Fibroblast of skin of abdomen (primary cell): ENCODE measurements around the gene SLC9A3.
"Not testable (repeated sequence)": the region's sequence is repeated elsewhere in the genome, so short reads cannot be mapped to it uniquely, and the experiment has no call there.

Experiments
- DNase-seq: peaks from one replicate; pipeline ENCODE4 v3.0.0-alpha.2; 2013

SLC9A3 gene

DNA sequence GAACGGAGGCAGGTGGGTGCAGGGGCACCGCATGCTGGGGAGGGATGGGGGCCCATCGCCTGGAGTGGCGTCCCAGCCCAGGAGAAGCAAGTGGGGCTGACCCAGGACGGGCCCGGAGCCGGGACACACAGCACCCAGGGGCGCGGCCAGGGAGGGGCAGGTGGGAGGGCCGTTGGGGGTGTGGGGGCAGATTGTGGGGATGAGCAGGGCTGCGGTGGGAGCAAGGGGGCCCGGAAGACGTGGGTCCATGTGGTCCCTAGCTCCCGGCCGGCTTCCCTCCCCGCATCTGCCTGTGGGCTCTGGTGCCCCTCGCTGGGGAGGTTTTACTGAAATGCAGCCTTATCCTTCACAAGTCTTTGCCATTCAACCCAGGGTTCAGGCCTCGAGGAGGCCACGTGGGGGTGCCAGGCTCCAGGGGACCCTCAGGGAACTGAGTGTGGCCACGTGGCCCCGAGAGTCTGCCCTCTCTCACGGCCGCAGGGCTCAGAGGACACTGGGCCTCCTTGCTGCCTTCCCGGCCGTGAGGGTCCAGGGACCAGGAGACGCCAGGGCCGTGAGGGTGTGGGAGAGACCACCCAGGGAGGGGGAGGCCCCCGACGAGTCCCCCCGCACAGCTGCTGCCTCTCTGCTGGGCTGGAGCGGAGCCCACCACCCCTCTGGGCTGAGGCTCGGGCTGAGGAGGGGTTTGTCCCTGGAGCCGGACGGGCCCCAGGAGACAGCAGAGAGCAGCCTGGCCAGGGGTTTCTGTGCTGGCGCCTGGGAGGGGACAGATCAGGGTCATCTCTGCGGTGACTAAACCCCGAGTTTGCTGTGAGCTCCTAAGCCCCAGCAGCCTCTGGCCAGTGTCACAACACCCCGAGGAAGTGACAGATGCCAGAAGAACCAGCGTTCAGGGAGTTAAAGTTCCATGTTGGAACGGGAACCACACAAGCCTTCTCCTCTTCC lies 35.2 kb downstream of the SLC9A3 start:
- no peak for DNase-seq

DNA sequence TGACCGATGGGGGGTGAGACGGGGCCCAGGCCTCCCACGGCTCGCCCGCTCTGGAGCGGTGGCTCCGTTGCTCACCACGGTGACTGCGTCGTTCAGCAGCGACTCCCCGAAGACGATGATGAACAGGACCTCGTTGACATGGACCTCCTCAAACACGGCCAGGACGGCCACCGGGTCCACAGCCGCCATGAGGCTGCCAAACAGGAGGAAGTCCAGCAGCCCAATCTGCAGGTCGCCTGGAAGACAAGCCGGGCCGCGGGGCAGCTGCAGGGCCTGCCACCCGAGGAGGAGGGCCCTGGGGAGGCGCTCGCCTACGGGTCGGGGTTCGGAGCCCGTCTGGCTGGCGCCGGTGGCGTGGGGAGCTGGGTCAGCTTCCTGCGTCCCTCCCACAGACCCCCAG lies 36.0 kb downstream of the SLC9A3 start:
- DNase-seq, result no peak

DNA sequence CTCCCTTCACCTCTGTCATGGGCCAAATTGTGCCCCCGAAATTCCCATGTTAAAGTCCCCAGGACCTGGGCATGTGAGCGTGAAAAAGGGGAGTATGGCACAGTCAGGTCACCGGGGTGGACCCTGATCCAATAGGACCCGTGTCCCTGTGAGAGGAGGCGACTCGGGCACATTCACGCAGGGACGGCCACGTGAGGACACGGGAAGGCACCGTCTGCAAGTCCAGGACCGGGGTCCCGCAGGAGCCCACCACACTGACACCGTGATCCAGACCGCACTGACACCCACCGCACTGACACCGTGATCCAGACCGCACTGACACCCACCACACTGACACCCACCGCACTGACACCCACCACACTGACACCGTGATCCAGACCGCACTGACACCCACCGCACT lies 37.7 kb downstream of the SLC9A3 start:
- not testable (repeated sequence) for DNase-seq

DNA sequence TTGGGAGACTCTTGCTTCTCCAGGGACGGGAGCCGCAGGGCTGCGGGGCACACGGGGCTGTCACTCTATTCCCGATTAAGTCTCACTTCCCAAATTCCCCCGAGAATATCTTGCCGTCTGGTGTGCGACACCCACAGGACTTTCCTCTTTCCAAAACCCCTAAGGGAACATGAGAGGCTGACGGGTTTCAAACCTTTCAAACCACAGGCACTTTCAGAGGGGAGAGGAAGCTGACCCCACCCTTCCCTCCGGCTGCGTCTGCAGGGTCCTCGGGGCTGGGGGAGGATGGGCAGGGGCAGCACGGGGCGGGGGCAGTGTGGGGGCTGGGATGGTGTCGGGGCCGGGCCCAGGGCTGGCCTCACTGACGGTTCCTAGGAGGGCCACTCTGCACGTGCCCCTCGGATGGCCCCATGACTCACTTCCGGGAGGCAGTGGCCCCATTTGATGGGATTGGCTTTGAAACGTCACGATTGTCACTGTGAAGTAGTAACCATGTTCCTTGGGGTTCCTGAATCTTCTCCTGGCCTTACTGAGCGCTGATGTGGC lies 38.2 kb downstream of the SLC9A3 start:
- DNase-seq, result no peak

DNA sequence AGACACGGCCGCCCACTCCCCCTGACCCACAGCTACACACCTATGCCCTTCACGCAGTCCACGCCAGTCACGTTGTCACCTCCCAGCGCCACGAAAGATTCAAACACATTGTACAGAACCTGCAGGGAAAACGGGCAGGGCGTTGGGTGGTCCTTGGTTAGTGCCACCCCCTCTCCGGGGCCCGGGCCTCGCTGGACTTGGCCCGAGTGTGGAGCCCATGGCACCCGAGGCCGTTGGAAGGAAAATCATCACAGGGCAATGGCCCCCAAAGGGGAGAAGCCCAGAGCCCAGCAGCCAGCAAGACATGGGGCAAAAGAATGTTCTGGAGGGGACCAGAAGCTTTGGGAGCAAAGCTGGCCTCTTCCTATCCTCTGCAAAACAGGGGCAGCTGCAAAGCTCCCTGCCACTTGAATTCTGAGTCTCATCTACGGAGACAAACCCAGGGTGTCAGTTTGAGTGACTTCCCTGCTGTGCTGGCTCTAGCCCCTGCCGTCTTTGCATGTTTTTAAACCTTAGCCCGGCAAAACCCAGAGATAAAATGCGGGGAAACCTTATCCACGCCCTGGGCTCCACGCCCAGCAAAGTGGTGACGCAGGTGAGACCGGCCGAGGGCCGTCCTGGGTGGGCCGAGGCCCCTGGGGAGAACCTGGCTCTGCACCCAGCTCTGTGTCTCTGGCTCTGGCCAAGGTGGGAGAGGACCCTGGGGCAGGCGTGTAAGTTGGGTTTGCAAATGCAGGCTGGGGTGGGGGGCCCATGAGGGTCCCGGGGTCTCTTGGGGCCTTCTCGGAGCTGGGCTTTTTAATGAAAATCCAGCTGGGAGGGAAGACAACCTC lies 38.9 kb downstream of the SLC9A3 start:
- no peak for DNase-seq

DNA sequence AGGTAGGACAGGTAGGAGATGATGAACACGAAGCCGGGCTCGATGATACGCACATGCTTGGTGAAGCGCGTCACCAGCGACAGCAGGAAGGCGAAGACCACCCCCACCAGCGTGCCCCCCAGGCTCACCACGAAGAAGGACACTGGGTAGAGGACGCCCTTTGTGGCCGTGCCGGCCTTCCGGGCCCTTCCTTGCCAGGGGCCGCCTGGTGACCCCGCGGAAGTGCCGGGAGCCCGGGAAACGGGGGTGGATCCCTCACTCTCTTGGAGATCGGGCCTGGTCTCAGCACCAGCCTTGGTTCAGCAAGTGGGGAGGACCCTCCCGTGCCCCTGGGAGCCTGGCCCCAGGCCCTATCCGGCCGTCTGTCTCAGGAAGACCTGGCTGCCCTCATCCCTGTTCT lies 39.7 kb downstream of the SLC9A3 start:
- DNase-seq, result no peak

DNA sequence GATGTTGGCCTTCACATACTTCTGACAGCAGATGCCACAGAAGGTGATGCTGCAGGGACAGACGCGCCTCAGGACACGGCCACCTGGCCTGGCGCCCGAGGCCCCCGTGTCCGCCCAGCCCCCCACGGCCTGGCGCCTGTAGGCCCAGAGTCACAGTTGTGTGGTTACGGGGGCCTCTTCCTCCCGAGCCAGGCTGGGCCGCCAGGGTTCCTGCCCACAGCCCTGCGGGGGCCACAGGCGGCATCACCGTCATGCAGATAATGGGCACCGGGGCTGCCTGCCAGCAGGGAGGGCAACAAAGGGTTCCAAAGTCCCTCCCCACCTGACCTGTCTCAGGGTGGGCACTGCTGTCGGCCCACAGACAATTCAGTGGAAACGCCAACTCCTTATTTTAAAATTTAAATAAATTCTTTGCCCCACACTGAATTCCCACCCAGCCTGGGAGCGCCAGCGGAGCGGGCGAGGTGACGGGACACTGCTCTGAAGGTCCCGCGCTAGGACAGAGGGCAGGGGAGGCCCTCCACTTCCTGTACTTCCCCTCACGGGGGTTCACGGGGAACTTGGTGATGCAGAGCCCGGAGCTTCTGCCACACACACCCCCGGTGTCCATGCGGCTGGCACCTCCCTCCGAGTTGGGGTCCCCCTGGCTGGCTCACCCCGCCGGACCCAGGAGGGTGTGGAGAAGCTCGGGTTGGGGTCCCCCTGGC lies 40.7 kb downstream of the SLC9A3 start:
- no peak for DNase-seq

DNA sequence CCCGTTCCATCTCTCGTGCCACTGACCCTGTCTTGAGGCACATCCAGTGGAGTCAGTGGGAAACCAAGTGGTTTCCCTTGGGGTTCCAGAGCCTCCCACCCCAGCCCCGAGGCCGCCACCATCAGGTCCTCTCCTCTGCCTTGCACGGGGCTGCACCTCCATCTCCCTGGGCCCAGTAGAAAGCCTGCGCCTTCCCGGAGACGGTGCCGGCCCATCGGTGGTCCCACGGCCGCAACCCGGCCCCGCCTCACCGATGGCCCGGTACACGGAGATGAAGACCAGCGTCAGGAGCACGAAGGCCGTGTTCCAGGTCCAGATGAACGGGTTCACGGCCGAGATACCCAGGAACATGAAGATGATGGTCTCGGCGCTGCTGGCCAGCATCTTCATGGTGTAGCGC lies 41.2 kb downstream of the SLC9A3 start:
- DNase-seq, result no peak

DNA sequence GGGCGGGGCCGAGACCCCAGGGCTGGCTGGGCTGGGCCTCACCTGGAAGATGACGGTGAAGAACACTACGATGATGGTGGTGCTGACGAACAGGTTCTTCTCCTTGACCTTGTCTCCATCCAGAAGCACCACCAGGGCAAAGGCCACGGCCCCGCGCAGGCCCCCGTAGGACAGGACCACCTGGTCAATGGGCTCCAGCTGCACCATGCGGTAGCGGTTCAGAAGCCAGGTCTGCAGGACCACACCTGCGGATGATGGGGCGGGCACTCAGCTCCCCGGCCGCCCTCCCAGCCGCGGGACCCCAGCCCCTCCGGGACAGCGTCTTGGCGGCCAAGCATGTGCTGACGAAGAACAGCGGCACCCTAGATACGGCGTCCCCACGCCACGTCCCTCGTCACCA lies 41.7 kb downstream of the SLC9A3 start:
- no peak for DNase-seq

DNA sequence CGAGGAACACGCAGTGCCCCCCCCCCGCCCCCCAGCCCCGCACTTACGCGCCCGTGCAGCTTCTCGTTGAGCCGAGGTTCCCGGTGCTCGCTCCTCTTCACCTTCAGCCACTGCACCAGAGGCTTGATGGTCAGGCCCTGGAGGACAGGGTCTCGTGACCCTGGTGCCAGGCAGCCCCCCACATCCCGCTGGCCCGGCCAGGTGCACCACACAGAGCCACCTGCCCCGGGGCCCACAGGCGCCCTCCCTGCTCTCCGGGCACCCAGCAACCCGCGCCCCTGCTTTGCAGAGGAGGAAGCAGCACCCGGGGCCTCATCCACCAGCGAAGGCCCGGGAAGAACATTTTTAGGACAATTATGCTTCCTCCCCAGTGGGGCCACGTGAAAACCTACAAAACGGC lies 42.2 kb downstream of the SLC9A3 start:
- no peak for DNase-seq

DNA sequence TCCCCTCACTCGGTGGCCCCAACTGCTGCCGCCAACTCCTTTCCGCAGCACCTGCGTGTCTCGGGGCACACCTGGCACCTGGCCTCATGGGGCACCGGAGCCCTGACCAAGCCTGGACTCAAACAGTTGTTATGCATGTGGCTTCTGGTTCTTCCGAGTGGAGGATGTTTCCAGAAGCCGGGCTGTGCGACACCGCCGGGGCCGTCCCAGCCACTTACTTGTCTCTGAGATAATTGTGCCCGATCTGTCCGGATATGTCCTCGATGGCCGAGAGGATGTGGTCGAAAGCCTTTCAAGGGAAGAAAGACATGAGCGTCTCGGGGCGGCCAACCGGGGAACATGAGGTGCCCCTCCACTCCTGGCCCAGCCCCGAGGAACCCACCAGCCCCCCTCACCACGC lies 42.9 kb downstream of the SLC9A3 start:
- no peak for DNase-seq

DNA sequence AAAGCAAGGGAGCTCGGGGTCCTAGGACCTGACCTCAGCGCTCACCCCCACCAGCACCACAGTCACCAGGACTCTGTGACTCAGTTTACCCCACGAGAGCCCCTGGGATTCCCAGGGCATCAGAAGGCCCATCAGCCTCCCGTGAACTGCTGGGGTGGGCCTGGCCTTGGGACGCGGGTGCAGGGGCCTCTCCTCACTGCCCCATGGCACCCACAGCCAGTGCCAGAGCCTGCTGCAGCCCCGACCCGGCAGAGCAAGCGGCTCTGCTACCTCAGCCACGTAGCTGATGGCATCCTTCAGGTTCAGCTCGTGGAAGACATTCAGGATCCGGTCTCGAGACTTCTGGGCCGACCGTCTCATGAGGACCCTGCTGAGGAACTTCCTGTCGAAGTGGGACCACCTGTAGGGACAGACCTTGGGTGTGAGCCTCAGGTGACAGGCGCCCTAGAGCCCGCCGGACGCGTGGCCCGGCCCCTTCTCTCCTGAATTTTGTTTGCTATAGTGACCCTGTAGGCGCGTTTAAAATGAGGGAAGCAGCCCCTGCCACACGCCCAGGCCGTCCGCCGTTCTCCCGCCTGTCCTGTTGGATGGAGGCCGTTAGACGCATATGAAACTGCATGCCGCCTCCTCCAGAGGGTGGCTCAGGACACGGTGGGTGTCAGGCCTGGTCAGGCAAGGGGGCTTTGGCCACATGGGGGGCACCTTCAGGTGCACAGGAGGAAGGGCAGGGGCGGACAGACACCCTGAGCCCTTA lies 44.5 kb downstream of the SLC9A3 start:
- DNase-seq, result no peak

DNA sequence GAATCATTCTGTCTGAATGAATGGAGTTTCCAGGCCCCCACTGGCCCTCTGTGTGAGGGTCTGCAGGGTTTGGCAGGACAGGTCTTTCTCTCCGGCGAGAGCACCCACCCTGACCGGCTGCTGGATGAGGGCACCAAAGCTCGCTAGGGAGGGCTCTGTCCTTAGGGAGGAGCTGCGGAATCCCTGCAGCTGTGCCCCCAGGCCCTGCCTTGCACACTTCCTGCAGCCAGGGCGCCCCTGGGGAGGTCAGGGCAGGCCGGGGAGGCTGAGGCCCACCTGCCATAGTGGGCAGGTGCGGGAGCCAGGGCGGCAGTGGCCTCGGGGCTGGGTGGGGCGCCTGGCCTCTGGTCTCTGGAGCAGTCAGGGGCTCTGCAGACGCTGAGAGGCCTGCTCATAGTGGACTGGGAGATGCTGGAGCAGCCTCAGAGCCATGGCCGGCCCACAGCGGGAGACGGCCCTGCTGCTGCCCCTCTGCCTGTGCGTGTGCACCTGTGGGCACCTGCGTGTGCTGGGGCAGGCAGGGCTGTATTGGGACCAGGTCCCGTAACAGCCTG lies 45.2 kb downstream of the SLC9A3 start:
- DNase-seq, result no peak

DNA sequence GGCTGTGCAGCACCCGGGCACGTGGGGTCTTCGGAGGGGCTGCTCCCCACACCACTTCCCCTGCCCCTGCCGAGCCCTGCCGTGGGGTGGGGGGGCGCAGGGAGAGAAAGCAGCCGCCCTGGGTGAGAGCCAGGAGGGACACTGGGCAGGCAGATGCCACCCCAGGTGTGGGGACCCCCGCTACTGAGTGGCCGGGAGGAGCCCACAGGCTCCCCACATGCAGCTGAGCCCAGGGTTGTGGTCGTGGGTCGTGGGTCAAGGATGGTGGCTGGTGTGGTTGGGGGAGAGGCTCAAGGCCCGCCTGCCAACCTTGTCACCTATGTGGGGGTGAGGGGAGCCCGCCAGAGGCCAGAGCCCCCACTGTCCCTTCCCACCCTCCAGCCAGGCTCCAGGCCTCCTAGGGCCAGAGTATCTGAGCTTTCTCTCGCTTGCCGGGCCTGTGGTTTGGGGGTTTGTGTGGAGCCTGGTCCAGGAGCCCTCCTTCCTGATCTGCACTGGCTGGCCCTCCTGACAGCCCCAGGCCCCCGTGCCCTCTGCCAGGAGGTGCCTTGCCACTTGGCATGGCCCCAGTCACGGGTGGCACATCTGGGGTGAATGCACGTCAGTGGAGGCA lies 45.8 kb downstream of the SLC9A3 start:
- DNase-seq, result no peak

DNA sequence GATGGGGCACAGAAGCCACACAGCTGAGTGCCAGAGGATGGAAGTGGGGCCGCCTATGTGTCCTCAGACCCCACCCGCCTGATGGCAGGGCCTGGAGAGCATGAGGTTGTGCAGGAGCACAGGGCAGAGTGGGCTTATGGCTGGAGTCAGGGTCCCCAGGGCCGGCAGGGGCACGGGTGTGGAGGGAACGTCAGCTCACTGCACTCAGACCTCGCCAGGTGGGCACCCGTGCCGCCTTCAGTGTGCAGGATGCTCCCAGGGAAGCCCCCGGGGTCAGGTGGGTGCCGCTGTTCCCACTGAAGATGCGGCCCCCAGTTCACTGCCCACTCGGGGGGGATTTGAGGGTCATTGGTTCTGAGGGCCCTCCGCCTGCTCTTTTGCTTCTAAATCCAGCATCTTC lies 46.4 kb downstream of the SLC9A3 start:
- DNase-seq, result no peak

DNA sequence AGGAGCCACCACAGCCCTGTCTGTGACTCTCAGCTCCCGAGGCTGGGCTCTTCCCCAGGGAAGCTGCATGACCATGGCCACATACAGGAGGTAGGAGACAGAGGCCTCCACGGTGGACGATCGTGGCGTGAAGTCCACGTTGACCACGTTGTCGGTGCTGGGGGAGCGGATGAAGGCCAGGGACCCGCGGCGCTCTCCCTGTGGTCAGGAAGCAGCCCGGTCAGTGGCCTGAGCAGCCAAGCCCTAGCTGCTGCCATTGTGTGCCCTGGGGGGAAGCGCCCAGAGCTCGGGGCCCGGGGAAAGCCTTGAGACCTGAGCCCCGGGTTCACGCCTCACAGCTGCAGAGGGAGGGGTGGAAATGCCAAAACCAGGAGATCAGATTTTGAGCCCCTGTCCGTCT lies 47.0 kb downstream of the SLC9A3 start:
- no peak for DNase-seq

DNA sequence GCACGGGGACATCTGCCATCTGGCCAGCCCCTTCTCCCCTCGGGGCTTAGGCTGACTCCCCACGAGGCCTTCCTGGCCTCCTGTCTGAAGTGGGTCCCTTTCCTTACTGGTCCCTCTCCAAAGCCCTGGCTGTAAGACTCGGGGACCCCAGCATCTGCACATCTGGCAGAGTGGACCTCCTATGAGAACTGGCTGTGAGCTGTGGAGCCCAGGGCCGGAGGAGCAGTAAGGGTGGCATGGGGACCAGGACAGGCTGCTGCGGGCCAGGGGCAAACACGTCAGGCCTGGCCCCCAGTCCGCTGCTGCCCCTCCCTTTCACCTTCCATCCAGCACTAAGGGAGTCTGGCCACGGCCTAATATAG lies 47.5 kb downstream of the SLC9A3 start:
- DNase-seq, result no peak

DNA sequence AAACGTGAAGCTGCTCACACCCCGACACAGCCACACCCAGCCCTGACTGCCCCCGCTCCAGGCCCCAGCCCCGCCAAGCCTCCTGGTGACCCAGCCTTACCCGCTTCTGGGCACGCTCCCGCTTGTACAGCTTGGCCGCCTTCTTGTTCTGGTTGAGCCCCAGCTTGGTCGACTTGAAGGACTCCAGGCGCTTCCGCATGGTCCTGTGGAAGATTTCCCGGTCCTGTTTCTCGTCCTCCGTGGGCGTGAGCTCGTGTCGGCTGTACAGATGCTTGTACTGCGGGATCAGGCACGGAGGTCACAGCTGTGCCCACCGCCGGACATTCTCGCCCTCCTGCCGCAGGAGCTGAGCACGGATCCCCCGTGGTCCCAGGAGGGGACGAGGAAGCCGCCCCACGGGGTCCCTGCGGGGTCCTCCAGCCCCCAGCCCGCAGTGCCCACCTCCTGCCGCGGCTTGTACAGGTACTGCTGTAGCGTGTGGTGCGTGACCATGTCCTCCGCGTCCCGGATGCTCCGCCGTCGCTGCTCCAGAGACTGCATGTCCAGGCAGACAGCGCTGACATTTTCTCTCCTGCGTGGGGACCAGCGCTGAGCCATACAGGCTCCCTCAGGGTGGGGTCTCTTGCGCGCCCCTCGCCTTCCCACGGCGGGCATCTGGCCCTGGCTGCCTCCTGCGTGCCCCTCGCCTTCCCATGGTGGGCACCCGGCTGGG lies 48.0 kb downstream of the SLC9A3 start:
- no peak for DNase-seq

DNA sequence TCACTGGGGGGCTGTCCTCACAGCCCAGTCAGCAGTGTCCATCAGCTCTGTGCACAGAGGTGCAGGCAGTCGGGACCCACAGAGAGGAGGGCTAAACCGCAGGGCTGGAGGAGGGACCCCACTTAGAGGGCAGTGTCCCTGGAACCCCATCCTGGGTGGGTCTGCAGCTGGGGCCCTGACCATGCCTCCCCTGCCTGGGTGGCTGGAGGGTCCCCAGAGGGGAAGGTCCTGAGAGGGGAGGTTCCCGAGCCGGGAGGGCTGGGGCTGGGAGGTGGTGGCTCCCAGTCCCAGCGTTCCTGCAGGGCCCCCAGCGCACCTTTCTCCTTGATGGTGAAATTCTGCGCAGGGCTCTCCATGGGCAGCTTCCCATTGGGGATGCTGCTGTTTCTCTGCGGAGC lies 48.5 kb downstream of the SLC9A3 start:
- DNase-seq, result no peak

DNA sequence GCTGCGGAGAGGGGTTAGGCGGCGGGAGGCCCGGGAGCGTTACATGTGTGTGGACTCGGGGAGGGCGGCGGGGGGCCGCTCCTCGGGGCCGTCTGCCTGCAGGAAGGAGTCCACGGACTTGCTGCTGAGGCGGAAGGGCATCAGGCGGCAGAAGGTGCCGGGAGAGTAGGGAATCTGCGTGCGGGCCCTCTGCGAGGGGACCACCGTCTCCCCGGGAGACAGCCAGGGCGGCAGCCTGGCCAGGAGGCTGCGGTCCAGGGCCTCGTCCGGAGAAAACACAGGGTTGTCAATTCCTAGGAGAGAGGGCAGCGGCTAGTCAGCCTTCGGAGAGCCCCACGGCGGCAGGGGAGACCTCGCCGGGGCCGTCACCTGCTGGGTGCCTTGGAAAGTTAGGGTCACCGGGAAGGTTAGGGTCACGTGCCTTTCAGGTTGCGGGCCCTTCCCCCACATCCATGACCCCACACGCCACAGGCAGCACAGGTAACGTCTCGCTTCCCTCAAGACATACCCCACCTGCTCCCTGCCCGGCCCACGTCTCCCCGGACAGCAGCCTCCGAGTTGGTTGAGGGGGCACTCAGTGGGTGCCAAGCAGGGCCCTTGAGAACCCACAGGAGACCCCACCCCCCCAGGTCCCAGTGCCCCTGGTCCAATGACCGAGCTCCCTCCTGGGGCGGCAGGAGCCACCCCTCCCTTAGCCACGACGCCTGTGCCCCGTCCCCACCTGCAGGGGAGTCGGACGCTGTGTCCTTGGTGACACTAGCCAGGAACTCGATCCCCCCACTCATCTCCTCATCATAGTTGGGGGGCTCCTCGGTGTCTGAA lies 49.2 kb downstream of the SLC9A3 start:
- DNase-seq, result no peak
